GM21737 (cell line): ENCODE results near the gene GLG1.
"Not testable (repeated sequence)": the region's sequence is repeated elsewhere in the genome, so short reads cannot be mapped to it uniquely, and the experiment has no call there.

Experiments used
- ATAC-seq: cut with Tn5 transposase; IDR thresholded peaks from one replicate; pipeline ENCODE4 v1.9.1; 2021; ENCODE audit warnings: mild to moderate bottlenecking, moderate library complexity; ENCODE audit not compliant: unreplicated experiment

GLG1 gene

DNA sequence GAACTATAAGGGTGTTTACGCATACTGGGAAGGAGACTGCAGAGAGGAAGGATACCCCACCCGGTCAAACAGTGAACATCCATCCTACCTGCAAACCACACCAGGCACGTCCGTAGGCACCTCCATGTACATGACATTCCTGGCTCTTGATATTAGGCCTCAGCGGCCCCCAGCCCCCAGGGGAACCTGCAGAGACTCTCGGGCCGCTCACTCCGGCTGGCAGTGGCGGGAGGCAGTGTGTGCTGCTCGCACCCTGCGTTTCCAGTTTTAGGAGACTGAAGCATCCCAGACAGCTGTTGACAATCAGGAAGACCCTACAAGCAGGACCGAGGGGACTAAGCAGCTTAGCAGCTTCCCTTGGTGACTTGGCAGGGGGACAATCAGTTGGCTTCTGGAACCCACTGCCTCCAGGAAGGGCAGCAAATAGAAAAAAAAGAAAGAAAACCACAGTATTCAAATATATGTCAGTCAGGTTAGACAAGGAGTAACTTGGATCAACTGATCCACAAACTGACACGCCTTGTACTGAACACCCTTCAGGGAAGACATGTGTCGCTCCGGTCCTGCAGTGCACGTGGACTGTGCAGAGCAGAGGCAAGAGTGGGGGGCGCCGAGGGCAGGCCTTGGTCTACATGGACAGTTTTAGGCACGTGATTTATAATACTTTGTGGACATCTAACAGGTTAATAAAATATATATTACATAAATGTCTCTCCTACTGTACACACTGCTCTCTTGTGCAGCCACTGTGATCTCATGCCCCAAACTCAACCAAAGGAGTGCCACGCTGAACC is 155.8 kb downstream of the GLG1 start:
- no peak for ATAC-seq

GRCh38 chr16:74450236-74450635 is 156.7 kb downstream of the GLG1 start:
- ATAC-seq, result no peak

DNA sequence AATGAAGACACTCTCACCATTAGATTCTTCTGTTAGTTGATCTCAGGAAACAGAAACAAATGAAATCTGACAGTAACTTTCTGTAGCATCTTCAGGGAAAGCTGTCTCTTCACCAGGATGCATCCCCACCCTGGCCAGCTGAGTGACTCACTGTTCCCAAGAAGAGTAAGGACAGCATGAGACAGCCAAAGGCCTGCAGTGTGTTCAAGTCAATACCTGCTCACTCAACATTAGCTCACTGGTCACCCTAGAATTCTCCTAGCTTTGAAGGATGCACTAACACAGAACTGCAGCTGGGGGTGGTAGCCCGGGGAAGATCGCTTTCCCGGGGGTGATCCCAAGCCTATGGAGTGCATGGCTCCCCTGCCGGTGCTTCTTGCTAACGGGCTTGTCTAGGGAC is 157.4 kb downstream of the GLG1 start:
- no peak for ATAC-seq

DNA sequence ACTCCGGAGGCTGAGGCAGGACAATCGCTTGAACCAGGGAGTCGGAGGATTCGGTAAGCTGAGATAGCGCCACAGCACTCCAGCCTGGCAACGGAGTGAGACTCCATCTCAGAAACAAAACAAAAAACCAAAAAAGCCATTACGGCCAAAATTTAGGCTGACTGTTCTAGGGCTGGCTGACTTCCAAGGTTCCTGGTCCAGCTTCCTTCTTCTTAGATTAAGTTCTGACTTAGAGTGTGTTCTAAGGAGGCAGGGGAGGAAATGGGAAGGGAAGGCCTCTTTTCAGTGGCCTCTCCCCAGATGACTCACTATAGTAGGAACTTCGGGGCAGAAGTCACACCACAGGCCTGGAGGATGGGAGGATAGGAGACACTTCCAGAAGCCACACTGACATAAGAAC is 157.9 kb downstream of the GLG1 start:
- no peak for ATAC-seq

GRCh38 chr16:74447578-74447977 is 159.3 kb downstream of the GLG1 start:
- ATAC-seq, result no peak

DNA sequence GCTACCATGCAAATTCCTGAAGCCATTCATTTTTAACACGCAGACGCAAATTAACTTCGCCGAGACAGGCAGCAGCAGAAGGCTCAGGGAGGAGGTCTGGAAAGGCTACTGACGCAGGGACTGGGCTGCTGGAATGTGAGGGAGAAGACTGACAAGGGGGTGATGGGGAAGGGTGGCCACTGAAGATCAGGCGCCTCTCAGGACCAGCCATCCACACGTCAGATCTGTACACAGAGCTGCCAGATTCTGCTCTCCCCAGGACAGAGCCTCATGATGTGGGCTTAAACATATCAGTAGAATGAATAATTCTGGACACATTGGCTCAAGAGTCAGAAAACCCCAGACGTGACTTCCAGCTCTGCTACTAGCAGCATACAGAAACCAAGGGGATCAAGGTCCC is 160.0 kb downstream of the GLG1 start:
- no peak for ATAC-seq

- ATAC-seq, result not testable (repeated sequence)
Measured at GRCh38 chr16:74443624-74444346, 163.1 kb downstream of the GLG1 start.

- no peak for ATAC-seq
Measured at GRCh38 chr16:74439685-74440084, 167.2 kb downstream of the GLG1 start.

DNA sequence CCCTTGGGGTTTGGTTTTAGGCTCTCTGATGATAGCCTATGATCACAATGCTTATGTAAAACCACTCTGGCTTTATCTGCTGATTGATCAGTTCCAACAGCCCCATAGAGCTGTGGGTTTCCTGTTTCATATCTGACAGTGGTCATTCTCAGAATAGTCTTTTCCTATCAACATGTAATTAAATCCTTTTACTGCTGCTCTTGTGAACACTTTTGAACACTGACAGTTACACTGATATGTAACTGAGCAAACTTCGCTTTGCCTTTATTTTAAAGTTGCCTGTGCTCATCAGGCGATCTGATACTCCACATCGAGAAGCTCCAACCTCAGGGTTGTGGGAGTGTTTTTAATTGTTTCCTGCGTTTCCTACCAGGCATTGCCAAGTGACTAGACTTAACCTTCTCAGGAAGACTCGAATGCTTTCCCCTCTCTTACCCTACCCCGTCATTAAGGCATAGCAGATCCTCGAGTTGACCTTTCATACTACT is 168.4 kb downstream of the GLG1 start:
- no peak for ATAC-seq

- ATAC-seq, result no peak
Measured at GRCh38 chr16:74431516-74431915, 175.4 kb downstream of the GLG1 start.

GRCh38 chr16:74430036-74430712 is 176.7 kb downstream of the GLG1 start:
- not testable (repeated sequence) for ATAC-seq

- not testable (repeated sequence) for ATAC-seq
Measured at GRCh38 chr16:74428493-74428892, 178.4 kb downstream of the GLG1 start.

DNA sequence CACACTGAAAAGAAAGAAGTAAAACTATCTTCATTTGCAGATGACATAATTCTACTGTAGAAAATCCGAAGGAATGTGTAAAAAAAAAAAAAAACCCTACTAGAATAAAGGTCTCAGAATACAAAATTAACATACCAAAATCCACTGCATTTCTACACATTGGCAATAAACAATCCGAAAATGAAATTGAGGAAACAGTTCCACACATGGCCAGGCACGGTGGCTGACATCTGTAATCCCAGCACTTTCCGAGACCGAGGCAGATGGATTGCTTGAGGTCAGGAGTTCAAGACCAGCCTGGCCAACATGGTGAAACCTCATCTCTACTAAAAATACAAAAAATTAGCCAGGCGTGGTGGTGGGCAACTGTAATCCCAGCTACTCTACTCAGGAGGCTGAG is 181.2 kb downstream of the GLG1 start:
- not testable (repeated sequence) for ATAC-seq

- ATAC-seq, result not testable (repeated sequence)
Measured at GRCh38 chr16:74423721-74424120, 183.2 kb downstream of the GLG1 start.

DNA sequence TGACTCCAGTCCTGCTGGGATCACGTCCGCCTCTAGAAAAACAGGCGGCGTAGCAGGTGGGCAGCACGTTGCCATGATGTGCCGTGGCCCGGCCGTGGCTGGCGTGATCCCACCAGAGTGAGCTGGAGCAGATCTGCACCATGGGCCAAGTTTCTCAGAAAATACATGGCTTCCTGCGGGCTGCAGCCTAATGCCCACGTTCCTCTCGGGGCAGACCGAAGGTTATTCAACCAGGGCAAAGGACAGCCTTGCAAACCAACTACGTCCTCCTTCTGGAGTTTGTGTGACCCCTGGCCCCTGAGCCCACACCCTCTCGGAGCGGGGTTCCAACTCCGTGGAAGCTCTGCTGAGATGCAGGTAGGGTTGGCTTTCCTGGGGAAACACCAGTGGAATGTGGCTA is 184.8 kb downstream of the GLG1 start:
- not testable (repeated sequence) for ATAC-seq

DNA sequence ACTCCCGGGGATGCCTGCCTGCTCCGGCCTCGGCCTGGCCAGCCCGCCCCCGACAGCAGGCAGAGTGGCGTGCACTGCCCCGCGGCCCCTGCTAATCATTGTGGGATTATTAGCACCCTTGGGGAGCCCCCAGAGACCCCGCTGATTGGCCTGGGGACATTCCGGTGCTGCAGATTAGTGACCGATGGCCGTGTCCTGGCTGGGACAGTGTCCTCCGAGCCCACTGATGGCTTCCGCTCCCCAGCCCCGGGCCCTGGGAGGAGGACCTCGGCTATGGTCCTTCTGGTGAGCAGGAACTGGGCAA is 185.5 kb downstream of the GLG1 start:
- not testable (repeated sequence) for ATAC-seq

DNA sequence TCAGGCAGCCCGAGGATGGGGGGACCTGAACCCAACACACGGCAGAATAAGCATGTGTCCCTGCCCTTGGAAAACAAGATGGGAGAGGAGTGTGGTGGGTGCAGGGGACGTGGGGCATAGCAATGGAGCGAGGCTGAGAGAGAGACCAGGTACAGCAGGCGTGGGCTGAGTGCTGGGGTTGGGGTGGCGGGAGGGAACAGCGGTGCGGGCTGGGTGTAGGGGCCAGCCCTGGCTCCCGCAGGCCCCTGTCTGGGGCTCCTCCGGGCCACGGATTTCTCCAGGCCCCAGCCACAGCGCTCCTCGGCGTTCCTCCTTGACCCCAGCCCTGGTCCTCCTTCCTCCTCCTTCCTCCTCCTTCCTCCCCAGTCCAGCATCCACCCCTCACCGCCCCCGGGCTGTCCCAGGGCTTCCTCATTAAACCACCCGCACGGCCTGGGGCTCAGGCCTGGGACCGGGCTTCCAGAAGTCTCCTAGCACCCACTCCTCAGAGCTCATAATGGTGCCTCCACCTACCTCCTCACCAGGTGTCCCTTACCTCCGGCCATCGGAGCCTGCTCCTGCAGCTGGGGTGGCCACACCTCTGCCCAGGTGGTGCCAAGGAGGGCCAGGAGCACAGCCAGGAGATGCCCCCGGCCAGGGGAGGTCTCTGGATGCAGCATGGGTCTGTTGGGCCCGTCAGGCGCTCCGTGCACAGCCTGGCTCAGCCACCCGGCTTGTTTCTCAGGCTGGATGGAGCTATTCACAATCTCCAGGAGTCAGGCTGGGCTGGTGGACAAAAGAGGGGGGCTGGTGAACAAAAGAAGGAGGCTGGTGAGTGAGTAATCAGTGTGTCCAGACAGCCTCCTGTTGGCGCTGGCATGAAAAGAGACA is 186.1 kb downstream of the GLG1 start, which contains the start of gene CLEC18B:
Gene CLEC18B (minus strand): TSS at position 867 of the 870 bp plus-strand sequence. CDS start 208 bp downstream, at position 659.
- ATAC-seq, result not testable (repeated sequence)

- ATAC-seq, result not testable (repeated sequence)
Measured at GRCh38 chr16:74419811-74420210, 187.1 kb downstream of the GLG1 start.

DNA sequence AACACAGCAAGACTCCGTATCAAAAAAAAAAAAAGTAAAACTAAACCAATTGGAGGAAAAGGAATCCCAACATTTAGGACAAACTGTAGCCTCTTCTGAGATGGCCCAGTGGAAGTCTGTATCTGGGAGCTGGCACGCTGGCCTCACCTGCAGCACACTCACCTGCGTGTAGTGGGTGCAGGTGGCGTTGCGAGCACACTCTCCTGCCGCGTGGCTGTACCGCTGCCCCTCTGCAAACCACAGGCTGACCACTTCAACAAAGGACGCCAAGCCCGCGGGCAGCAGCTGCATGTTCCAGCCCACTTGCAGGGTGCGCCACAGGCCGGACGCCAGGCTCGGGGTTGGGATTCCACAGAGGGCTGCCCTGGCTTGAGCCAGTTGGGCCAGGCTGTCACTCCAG is 189.0 kb downstream of the GLG1 start:
- not testable (repeated sequence) for ATAC-seq

GRCh38 chr16:74413920-74414319 is 193.0 kb downstream of the GLG1 start:
- not testable (repeated sequence) for ATAC-seq
